Measurements from ENCODE around the gene TYW5. TPM values are rescaled to one million over a fixed set of nuclear protein-coding genes. Genes with fewer than 3 reads are reported as not detected.

The TYW5 gene
- polyA plus RNA-seq, 3 donors: 1.5 to 3.5 (median 1.6) TPM

GRCh38 chr2:200000444-200001163 lies 45.3 kb upstream of the TYW5 start:
- intact Hi-C loops (cut with micrococcal nuclease): no loop called here
- 100% methylated on average over 1 of the region's 2 CpGs for WGBS (ENCODE audit: insufficient coverage)
- no peaks in the 10 kb centered on the region for H3K36me3 Mint-ChIP-seq

GRCh38 chr2:199999166-199999565 lies 43.9 kb upstream of the TYW5 start:
- no peaks in the 10 kb centered on the region for H4K20me1 ChIP-seq (ENCODE audit: insufficient read depth, low read length)
- Mint-ChIP-seq H3K36me3 (no peaks in the 10 kb centered on the region), H3K4me1 (peaks cover 3% of the 10 kb centered on the region), H3K4me3 (no peak overlapping the region), H3K27me3 (ENCODE audit: low read depth in 3 of 3) (peaks cover 0 to 1% (median 0%) of the 10 kb centered on the region in 3 donors), H3K27ac (no peak overlapping the region), H3K9me3 (peaks cover 0 to 3% (median 0%) of the 10 kb centered on the region in 7 donors)
- no peak overlapping the region for H2AFZ ChIP-seq (ENCODE audit: insufficient read depth, low read depth, low read length, poor library complexity, severe bottlenecking)
- TF ChIP-seq CTCF (IDR thresholded peaks at IDR 0.05): no peak
- no peak overlapping the region for H3K4me3 ChIP-seq (replicated peaks in 1 of 3; ENCODE audit: low read depth in 2 of 3, low read length in 3 of 3)
- no peak overlapping the region for H3K4me2 ChIP-seq (replicated peaks; ENCODE audit: extremely low read depth, low read length, poor library complexity, severe bottlenecking)
- H3K4me1 ChIP-seq (ENCODE audit: control insufficient read depth in 1 of 2, insufficient read depth in 2 of 2, low read length in 2 of 2): no peaks in the 10 kb centered on the region
- H3K79me2 ChIP-seq (ENCODE audit: insufficient read depth, low read length): no peaks in the 10 kb centered on the region
- H3K27me3 ChIP-seq (ENCODE audit: control insufficient read depth in 2 of 2, insufficient read depth in 2 of 2, low read length in 2 of 2): no peaks in the 10 kb centered on the region
- no peak overlapping the region for H3K27ac ChIP-seq (ENCODE audit: low read depth in 1 of 2, low read length in 2 of 2)
- no peak overlapping the region for H3K9ac ChIP-seq (ENCODE audit: insufficient read depth, low read length, poor library complexity, severe bottlenecking)
- WGBS (ENCODE audit: insufficient coverage): 97% methylated on average over 3 of the region's 4 CpGs
- intact Hi-C loops (cut with micrococcal nuclease): no loop called here
- H3K36me3 ChIP-seq (replicated peaks in 1 of 2; ENCODE audit: control insufficient read depth in 1 of 2, insufficient read depth in 2 of 2, low read length in 2 of 2): no peaks in the 10 kb centered on the region
- DNase-seq: no peak
- H3K9me3 ChIP-seq (replicated peaks in 1 of 2; ENCODE audit: control insufficient read depth in 1 of 2, insufficient read depth in 1 of 2, low read length in 2 of 2): no peaks in the 10 kb centered on the region

More at GRCh38 chr2:200000444-200001163, 45.3 kb upstream of the TYW5 start:
- Mint-ChIP-seq H3K4me3 (no peak overlapping the region), H3K4me1 (peaks cover 3% of the 10 kb centered on the region), H3K27ac (no peak overlapping the region), H3K9me3 (peaks cover 0 to 3% (median 0%) of the 10 kb centered on the region in 7 donors), H3K27me3 (ENCODE audit: low read depth in 3 of 3) (peaks cover 0 to 3% (median 0%) of the 10 kb centered on the region in 3 donors)
- Histone ChIP-seq H4K20me1 (ENCODE audit: insufficient read depth, low read length) (no peaks in the 10 kb centered on the region), H2AFZ (ENCODE audit: insufficient read depth, low read depth, low read length, poor library complexity, severe bottlenecking) (no peak overlapping the region), H3K9ac (ENCODE audit: insufficient read depth, low read length, poor library complexity, severe bottlenecking) (no peak overlapping the region), H3K9me3 (replicated peaks in 1 of 2; ENCODE audit: control insufficient read depth in 1 of 2, insufficient read depth in 1 of 2, low read length in 2 of 2) (no peaks in the 10 kb centered on the region), H3K4me2 (replicated peaks; ENCODE audit: extremely low read depth, low read length, poor library complexity, severe bottlenecking) (no peak overlapping the region), H3K4me3 (replicated peaks in 1 of 3; ENCODE audit: low read depth in 2 of 3, low read length in 3 of 3) (no peak overlapping the region), H3K4me1 (ENCODE audit: control insufficient read depth in 1 of 2, insufficient read depth in 2 of 2, low read length in 2 of 2) (no peaks in the 10 kb centered on the region), H3K27me3 (ENCODE audit: control insufficient read depth in 2 of 2, insufficient read depth in 2 of 2, low read length in 2 of 2) (no peaks in the 10 kb centered on the region), H3K27ac (ENCODE audit: low read depth in 1 of 2, low read length in 2 of 2) (no peak overlapping the region), H3K79me2 (ENCODE audit: insufficient read depth, low read length) (no peaks in the 10 kb centered on the region), H3K36me3 (replicated peaks in 1 of 2; ENCODE audit: control insufficient read depth in 1 of 2, insufficient read depth in 2 of 2, low read length in 2 of 2) (no peaks in the 10 kb centered on the region)
- no peak for TF ChIP-seq CTCF (IDR thresholded peaks at IDR 0.05)
- DNase-seq: no peak

Measured in CD14-positive monocyte (primary cell).